DOHH2 (cell line): ENCODE measurements around the gene ALPL.

Source experiments
- H3F3A ChIP-seq: fragments of 200-600 bp; sonication (generic), shearing (Covaris generic); 2 replicates; pipeline ENCODE4 v1.6.0; 2016; ENCODE audit warnings: antibody characterized with exemption, mild to moderate bottlenecking; ENCODE audit not compliant: control insufficient read depth, insufficient read depth
- H3K27ac ChIP-seq: fragments of 200-600 bp; sonication (generic); 2 replicates; pipeline ENCODE4 v1.5.1; 2014; ENCODE audit warnings: low read depth, mild to moderate bottlenecking, low read length, moderate library complexity
- H3K27me3 ChIP-seq: fragments of 200-600 bp; sonication (generic); 2 replicates; pipeline ENCODE4 v1.6.1; 2014; ENCODE audit warnings: mild to moderate bottlenecking, low read length, mixed read lengths; ENCODE audit not compliant: control insufficient read depth
- H3K36me3 ChIP-seq: fragments of 200-600 bp; sonication (generic); 2 replicates; pipeline ENCODE4 v1.6.1; 2014; ENCODE audit warnings: mild to moderate bottlenecking, low read length, moderate library complexity, mixed read lengths; ENCODE audit not compliant: control insufficient read depth
- H3K4me1 ChIP-seq: fragments of 200-600 bp; sonication (generic); 2 replicates; pipeline ENCODE4 v1.6.1; 2014; ENCODE audit warnings: mild to moderate bottlenecking, low read length, mixed read lengths; ENCODE audit not compliant: control insufficient read depth
- H3K4me2 ChIP-seq: fragments of 200-600 bp; sonication (generic); 2 replicates; pipeline ENCODE4 v1.6.0; 2014; ENCODE audit warnings: mild to moderate bottlenecking, low read length, moderate library complexity
- H3K4me3 ChIP-seq: fragments of 200-600 bp; sonication (generic); 2 replicates; pipeline ENCODE4 v1.5.1; 2014; ENCODE audit warnings: mild to moderate bottlenecking, low read length, mixed read lengths
- H3K79me2 ChIP-seq: fragments of 200-600 bp; sonication (generic); 2 replicates; pipeline ENCODE4 v1.6.1; 2014; ENCODE audit warnings: mild to moderate bottlenecking, low read length, mixed read lengths; ENCODE audit not compliant: control insufficient read depth
- H3K9me2 ChIP-seq: fragments of 200-600 bp; sonication (generic); replicated peaks from 2 replicates; pipeline ENCODE4 v1.6.1; 2014; ENCODE audit warnings: mild to moderate bottlenecking, low read length, mixed read lengths; ENCODE audit not compliant: control insufficient read depth
- H3K9me3 ChIP-seq: fragments of 200-600 bp; sonication (generic); 2 replicates; pipeline ENCODE4 v1.6.1; 2014; ENCODE audit warnings: antibody characterized with exemption, low read length, mixed read lengths; ENCODE audit not compliant: control insufficient read depth, insufficient read depth
- H4K20me1 ChIP-seq: fragments of 200-600 bp; sonication (generic); 2 replicates; pipeline ENCODE4 v1.6.0; 2014; ENCODE audit warnings: low read depth, mild to moderate bottlenecking, antibody characterized with exemption, low read length, moderate library complexity; ENCODE audit not compliant: control insufficient read depth, insufficient read depth
- EZH2phosphoT487 ChIP-seq: fragments of 200-600 bp; sonication (generic); IDR thresholded peaks from 2 replicates; pipeline ENCODE4 v1.6.1; 2017; ENCODE audit warnings: borderline replicate concordance, mild to moderate bottlenecking, antibody characterized with exemption, low read length, moderate library complexity, mixed read lengths
- TF ChIP-seq, protein P1 (sequence below): fragments of 200-600 bp; sonication (generic); IDR thresholded peaks from one replicate; pipeline ENCODE4 v1.5.1; 2014; ENCODE audit warnings: antibody characterized with exemption, mild to moderate bottlenecking, low read depth, low read length; ENCODE audit not compliant: poor library complexity, severe bottlenecking

Gene ALPL

DNA sequence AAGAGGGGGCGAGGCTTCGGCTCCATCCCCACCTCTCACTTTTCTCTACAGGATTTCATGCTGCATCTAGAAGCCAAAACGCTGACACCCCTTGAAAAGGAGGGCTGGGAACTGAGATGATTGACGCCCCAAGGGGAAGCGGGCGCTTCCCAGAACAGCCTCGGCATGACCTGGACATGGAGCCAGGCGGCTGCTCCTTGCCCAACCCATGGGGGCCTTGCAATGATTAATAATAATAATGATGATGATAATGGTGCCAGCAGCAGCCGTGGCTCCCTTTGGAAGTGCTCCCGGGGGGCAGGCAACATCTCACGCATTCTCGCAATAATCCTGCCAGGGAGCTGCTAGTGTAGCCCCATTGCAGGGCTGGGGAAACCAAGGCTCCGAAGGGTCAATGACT lies 81.7 kb downstream of the ALPL start:
- no peak overlapping the region for H3K27ac ChIP-seq
- TF ChIP-seq EZH2phosphoT487, result no peak
- H3K4me2 ChIP-seq, result no peak overlapping the region

DNA sequence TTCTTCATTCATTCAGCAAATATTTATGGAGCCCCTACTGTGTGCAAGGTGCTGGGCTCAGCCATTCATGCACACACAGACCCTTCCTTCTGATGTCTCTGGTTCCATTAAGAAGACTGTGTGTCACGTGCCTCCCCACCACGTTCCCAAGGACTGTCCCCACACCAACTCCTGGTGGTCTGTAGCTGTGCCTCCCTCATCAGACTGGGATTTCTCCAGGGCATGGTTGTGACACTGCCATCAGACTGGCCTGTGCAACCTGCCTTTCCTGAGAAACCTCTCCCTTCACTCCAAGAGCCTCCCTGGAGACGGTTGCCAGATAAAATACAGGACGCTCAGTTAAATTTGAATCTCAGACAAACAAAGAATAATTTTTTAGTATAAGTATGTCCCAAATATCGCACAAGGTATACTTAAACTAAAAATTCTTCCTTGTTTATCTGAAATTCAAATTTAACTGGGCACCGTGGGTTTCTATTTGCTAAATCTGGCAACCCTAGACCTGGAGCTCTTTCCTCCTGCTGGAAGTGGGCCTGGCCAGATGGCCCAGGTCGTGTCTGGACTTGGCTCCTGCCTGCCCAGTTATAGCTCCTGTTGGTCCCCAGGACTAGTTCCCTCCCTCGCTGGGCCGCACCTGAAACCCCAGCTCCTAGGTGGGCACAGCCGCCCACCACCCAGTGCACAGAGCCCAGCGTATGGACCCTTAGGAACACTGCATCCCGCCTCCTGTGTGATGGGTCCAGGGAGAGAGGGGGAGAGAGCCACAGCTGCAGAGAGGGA lies 83.1 kb downstream of the ALPL start:
- H3K4me2 ChIP-seq, result no peak overlapping the region
- H3K36me3 ChIP-seq, result no peaks in the 10 kb centered on the region
- H3K27me3 ChIP-seq, result no peaks in the 10 kb centered on the region

More for the DNA sequence above, 81.7 kb downstream of the ALPL start:
- no peaks in the 10 kb centered on the region for H3K9me2 ChIP-seq
- H4K20me1 ChIP-seq, result 0 out of 2 replicates have a peak, but pooled peaks cover 3% of the 10 kb centered on the region
- H3K4me1 ChIP-seq, result no peaks in the 10 kb centered on the region
- no peak overlapping the region for H3K4me3 ChIP-seq
- H3K27me3 ChIP-seq, result no peaks in the 10 kb centered on the region
- H3K36me3 ChIP-seq, result no peaks in the 10 kb centered on the region
- H3K79me2 ChIP-seq, result no peaks in the 10 kb centered on the region
- no peaks in the 10 kb centered on the region for H3K9me3 ChIP-seq
- no peaks in the 10 kb centered on the region for H3F3A ChIP-seq

GRCh38 chr1:21593231-21593630 lies 84.0 kb downstream of the ALPL start:
- no peak for TF ChIP-seq EZH2phosphoT487
- TF ChIP-seq, protein P1, sequence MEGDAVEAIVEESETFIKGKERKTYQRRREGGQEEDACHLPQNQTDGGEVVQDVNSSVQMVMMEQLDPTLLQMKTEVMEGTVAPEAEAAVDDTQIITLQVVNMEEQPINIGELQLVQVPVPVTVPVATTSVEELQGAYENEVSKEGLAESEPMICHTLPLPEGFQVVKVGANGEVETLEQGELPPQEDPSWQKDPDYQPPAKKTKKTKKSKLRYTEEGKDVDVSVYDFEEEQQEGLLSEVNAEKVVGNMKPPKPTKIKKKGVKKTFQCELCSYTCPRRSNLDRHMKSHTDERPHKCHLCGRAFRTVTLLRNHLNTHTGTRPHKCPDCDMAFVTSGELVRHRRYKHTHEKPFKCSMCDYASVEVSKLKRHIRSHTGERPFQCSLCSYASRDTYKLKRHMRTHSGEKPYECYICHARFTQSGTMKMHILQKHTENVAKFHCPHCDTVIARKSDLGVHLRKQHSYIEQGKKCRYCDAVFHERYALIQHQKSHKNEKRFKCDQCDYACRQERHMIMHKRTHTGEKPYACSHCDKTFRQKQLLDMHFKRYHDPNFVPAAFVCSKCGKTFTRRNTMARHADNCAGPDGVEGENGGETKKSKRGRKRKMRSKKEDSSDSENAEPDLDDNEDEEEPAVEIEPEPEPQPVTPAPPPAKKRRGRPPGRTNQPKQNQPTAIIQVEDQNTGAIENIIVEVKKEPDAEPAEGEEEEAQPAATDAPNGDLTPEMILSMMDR, result no peak
- Histone ChIP-seq H3K27me3 (no peaks in the 10 kb centered on the region), H3F3A (no peaks in the 10 kb centered on the region), H3K4me1 (no peaks in the 10 kb centered on the region), H3K4me2 (no peak overlapping the region), H3K4me3 (no peak overlapping the region), H3K27ac (no peak overlapping the region), H3K36me3 (no peaks in the 10 kb centered on the region), H4K20me1 (0 out of 2 replicates have a peak, but pooled peaks cover 3% of the 10 kb centered on the region), H3K9me2 (no peaks in the 10 kb centered on the region), H3K79me2 (no peaks in the 10 kb centered on the region), H3K9me3 (no peaks in the 10 kb centered on the region)

More for the DNA sequence above, 83.1 kb downstream of the ALPL start:
- no peak overlapping the region for H3K4me3 ChIP-seq
- H3K9me2 ChIP-seq, result no peaks in the 10 kb centered on the region
- H3K9me3 ChIP-seq, result no peaks in the 10 kb centered on the region
- no peak overlapping the region for H3K27ac ChIP-seq
- TF ChIP-seq EZH2phosphoT487, result no peak
- TF ChIP-seq, protein P1, result no peak
- no peaks in the 10 kb centered on the region for H3K4me1 ChIP-seq
- H4K20me1 ChIP-seq, result 0 out of 2 replicates have a peak, but pooled peaks cover 3% of the 10 kb centered on the region
- no peaks in the 10 kb centered on the region for H3K79me2 ChIP-seq
- no peaks in the 10 kb centered on the region for H3F3A ChIP-seq

DNA sequence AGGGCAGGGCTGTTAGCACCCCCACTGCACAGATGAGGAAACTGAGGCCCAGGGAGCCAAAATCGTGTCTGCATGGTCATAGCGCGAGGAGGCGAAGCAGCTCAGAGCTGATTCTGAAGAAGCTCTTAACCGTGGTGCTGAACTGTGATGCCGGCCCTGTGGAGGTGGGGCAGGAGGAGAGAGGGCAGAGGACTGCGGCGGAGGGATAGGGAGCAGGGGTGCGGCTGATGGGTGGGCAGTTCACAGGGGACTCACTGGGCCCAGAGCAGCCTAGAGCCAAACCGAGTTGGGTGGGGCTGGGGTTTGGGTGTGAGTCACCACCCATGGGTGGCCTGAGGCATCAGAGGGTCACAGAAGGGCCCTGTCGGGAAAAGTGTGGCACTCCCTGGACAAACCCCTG lies 85.3 kb downstream of the ALPL start:
- no peak overlapping the region for H3K4me3 ChIP-seq
- no peaks in the 10 kb centered on the region for H3K9me3 ChIP-seq
- no peak overlapping the region for H3K4me2 ChIP-seq
- H3K36me3 ChIP-seq, result no peaks in the 10 kb centered on the region
- no peak overlapping the region for H3K27ac ChIP-seq
- H4K20me1 ChIP-seq, result 0 out of 2 replicates have a peak, but pooled peaks cover 3% of the 10 kb centered on the region
- no peaks in the 10 kb centered on the region for H3K9me2 ChIP-seq
- no peaks in the 10 kb centered on the region for H3K79me2 ChIP-seq
- no peaks in the 10 kb centered on the region for H3K4me1 ChIP-seq
- H3F3A ChIP-seq, result no peaks in the 10 kb centered on the region
- no peaks in the 10 kb centered on the region for H3K27me3 ChIP-seq
- TF ChIP-seq EZH2phosphoT487, result no peak
- TF ChIP-seq, protein P1, result no peak
